Measurements from ENCODE around the gene LIN37. TPM values are rescaled to one million over a fixed set of nuclear protein-coding genes. Genes with fewer than 3 reads are reported as not detected.

The LIN37 gene
- total RNA-seq, 1 experiment from 2014 or later, result 6.4 TPM

DNA sequence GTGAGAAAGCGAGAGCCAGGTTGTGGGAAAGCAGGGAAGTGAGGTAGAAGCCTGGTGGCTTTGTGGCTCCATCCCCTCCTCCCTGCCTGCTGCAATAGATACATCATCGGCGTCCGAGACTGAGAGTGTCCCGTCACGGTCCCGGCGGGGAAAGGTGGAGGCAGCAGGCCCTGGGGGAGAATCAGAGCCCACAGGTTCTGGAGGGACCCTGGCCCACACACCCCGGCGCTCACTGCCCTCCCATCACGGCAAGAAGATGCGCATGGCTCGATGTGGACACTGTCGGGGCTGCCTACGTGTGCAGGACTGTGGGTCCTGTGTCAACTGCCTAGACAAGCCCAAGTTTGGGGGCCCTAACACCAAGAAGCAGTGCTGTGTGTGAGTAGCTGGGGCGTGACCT is 25.5 kb upstream of the LIN37 start (continued):
- TF ChIP-seq GABPB1 (CRISPR knock-in tag; IDR thresholded peaks at IDR 0.05), result no peak
- TF ChIP-seq, protein P1, sequence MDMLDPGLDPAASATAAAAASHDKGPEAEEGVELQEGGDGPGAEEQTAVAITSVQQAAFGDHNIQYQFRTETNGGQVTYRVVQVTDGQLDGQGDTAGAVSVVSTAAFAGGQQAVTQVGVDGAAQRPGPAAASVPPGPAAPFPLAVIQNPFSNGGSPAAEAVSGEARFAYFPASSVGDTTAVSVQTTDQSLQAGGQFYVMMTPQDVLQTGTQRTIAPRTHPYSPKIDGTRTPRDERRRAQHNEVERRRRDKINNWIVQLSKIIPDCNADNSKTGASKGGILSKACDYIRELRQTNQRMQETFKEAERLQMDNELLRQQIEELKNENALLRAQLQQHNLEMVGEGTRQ (CRISPR knock-in tag; IDR thresholded peaks at IDR 0.05), result no peak
- TF ChIP-seq PREB (CRISPR knock-in tag; IDR thresholded peaks at IDR 0.05; ENCODE audit: borderline replicate concordance), result no peak

- Mint-ChIP-seq H3K36me3 (peaks cover 55% of the 10 kb centered on the region), H3K9me3 (no peaks in the 10 kb centered on the region), H3K4me1 (peaks cover 5% of the 10 kb centered on the region), H3K4me3 (no peak overlapping the region), H3K27ac (no peak overlapping the region), H3K27me3 (ENCODE audit: low read depth) (no peaks in the 10 kb centered on the region)
- ChIA-PET POLR2A (no interaction called here), CTCF (interaction anchor here (0.6 to 1.0 kb wide), 5 partner anchors 14 to 228 kb away, joined by 3 read pairs; no protein-coding TSS in a partner anchor)
- no peak for ATAC-seq
- DNase-seq (ENCODE audit: low spot score), result no peak
- TF ChIP-seq GRHL2 (CRISPR knock-in tag; IDR thresholded peaks at IDR 0.05; ENCODE audit: insufficient replicate concordance, severe bottlenecking) (no peak), TCF7 (CRISPR knock-in tag; IDR thresholded peaks at IDR 0.05; ENCODE audit: low read depth) (no peak), JAZF1 (CRISPR knock-in tag; IDR thresholded peaks at IDR 0.05) (no peak), SP1 (CRISPR knock-in tag; conservative IDR thresholded peaks at IDR 0.05) (no peak), TP53 (CRISPR knock-in tag; IDR thresholded peaks at IDR 0.05) (no peak), ZNF219 (CRISPR knock-in tag; IDR thresholded peaks at IDR 0.05; ENCODE audit: borderline replicate concordance) (no peak), ZNF232 (CRISPR knock-in tag; IDR thresholded peaks at IDR 0.05) (no peak), ERG (CRISPR knock-in tag; IDR thresholded peaks at IDR 0.05) (no peak), SOX15 (CRISPR knock-in tag; IDR thresholded peaks at IDR 0.05) (no peak), SMAD4 (CRISPR knock-in tag; IDR thresholded peaks at IDR 0.05) (no peak), HMGA2 (CRISPR knock-in tag; IDR thresholded peaks at IDR 0.05) (no peak), FOXP4 (CRISPR knock-in tag; IDR thresholded peaks at IDR 0.05) (no peak), ESRRA (CRISPR knock-in tag; IDR thresholded peaks at IDR 0.05; ENCODE audit: borderline replicate concordance) (no peak), CREM (CRISPR knock-in tag; IDR thresholded peaks at IDR 0.05) (no peak)
- TF ChIP-seq, protein P2, sequence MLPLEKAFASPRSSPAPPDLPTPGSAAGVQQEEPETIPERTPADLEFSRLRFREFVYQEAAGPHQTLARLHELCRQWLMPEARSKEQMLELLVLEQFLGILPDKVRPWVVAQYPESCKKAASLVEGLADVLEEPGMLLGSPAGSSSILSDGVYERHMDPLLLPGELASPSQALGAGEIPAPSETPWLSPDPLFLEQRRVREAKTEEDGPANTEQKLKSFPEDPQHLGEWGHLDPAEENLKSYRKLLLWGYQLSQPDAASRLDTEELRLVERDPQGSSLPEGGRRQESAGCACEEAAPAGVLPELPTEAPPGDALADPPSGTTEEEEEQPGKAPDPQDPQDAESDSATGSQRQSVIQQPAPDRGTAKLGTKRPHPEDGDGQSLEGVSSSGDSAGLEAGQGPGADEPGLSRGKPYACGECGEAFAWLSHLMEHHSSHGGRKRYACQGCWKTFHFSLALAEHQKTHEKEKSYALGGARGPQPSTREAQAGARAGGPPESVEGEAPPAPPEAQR (CRISPR knock-in tag; IDR thresholded peaks at IDR 0.05), result no peak
- TF ChIP-seq, protein P3, sequence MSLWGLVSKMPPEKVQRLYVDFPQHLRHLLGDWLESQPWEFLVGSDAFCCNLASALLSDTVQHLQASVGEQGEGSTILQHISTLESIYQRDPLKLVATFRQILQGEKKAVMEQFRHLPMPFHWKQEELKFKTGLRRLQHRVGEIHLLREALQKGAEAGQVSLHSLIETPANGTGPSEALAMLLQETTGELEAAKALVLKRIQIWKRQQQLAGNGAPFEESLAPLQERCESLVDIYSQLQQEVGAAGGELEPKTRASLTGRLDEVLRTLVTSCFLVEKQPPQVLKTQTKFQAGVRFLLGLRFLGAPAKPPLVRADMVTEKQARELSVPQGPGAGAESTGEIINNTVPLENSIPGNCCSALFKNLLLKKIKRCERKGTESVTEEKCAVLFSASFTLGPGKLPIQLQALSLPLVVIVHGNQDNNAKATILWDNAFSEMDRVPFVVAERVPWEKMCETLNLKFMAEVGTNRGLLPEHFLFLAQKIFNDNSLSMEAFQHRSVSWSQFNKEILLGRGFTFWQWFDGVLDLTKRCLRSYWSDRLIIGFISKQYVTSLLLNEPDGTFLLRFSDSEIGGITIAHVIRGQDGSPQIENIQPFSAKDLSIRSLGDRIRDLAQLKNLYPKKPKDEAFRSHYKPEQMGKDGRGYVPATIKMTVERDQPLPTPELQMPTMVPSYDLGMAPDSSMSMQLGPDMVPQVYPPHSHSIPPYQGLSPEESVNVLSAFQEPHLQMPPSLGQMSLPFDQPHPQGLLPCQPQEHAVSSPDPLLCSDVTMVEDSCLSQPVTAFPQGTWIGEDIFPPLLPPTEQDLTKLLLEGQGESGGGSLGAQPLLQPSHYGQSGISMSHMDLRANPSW (CRISPR knock-in tag; conservative IDR thresholded peaks at IDR 0.05; ENCODE audit: low read depth), result no peak
- TF ChIP-seq, protein P4, sequence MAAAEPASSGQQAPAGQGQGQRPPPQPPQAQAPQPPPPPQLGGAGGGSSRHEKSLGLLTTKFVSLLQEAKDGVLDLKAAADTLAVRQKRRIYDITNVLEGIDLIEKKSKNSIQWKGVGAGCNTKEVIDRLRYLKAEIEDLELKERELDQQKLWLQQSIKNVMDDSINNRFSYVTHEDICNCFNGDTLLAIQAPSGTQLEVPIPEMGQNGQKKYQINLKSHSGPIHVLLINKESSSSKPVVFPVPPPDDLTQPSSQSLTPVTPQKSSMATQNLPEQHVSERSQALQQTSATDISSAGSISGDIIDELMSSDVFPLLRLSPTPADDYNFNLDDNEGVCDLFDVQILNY (CRISPR knock-in tag; IDR thresholded peaks at IDR 0.05), result no peak
- TF ChIP-seq, protein P5, sequence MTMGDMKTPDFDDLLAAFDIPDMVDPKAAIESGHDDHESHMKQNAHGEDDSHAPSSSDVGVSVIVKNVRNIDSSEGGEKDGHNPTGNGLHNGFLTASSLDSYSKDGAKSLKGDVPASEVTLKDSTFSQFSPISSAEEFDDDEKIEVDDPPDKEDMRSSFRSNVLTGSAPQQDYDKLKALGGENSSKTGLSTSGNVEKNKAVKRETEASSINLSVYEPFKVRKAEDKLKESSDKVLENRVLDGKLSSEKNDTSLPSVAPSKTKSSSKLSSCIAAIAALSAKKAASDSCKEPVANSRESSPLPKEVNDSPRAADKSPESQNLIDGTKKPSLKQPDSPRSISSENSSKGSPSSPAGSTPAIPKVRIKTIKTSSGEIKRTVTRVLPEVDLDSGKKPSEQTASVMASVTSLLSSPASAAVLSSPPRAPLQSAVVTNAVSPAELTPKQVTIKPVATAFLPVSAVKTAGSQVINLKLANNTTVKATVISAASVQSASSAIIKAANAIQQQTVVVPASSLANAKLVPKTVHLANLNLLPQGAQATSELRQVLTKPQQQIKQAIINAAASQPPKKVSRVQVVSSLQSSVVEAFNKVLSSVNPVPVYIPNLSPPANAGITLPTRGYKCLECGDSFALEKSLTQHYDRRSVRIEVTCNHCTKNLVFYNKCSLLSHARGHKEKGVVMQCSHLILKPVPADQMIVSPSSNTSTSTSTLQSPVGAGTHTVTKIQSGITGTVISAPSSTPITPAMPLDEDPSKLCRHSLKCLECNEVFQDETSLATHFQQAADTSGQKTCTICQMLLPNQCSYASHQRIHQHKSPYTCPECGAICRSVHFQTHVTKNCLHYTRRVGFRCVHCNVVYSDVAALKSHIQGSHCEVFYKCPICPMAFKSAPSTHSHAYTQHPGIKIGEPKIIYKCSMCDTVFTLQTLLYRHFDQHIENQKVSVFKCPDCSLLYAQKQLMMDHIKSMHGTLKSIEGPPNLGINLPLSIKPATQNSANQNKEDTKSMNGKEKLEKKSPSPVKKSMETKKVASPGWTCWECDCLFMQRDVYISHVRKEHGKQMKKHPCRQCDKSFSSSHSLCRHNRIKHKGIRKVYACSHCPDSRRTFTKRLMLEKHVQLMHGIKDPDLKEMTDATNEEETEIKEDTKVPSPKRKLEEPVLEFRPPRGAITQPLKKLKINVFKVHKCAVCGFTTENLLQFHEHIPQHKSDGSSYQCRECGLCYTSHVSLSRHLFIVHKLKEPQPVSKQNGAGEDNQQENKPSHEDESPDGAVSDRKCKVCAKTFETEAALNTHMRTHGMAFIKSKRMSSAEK (CRISPR knock-in tag; IDR thresholded peaks at IDR 0.05; ENCODE audit: borderline replicate concordance), result no peak
Observed at GRCh38 chr19:35723671-35724070, 24.7 kb upstream of the LIN37 start.
